H1 (cell line): ENCODE data around the gene TRAPPC3. TPM values are rescaled to one million over a fixed set of nuclear protein-coding genes. Genes with fewer than 3 reads are reported as not detected.

ENCODE experiments used
- CTCF ChIA-PET: fragments of 300-600 bp; sonication (Branson Sonifier 250); formaldehyde crosslinking; loops from one replicate; lab custom pipeline; 2021; ENCODE audit not compliant: partially characterized antibody; lab: Charles Lee
- POLR2A ChIA-PET: fragments of 300-600 bp; sonication (Branson Sonifier 250); formaldehyde crosslinking; loops from one replicate; lab custom pipeline; 2021; ENCODE audit warnings: inconsistent platforms; ENCODE audit not compliant: partially characterized antibody; lab: Charles Lee
- DNase-seq, 2 experiments: peaks; one replicate each; pipeline versions ENCODE4 v3.0.0 to v3.0.0-alpha.2; 2010 to 2022; ENCODE audit warnings: low spot score in 2 of 2, low read depth in 1 of 2, mixed read lengths in 1 of 2
- FAIRE-seq: peaks from 2 replicates; lab custom pipeline; 2011; peaks lifted over from hg19 to GRCh38; lab: Jason Lieb, UNC
- H2AFZ ChIP-seq: 2 replicates; pipeline ENCODE4 v1.8.1; 2012; ENCODE audit warnings: low read length, inconsistent platforms
- H2AK5ac ChIP-seq: 2 replicates; pipeline ENCODE4 v1.6.1; 2013; ENCODE audit warnings: low read depth, low read length
- H2BK120ac ChIP-seq: replicated peaks from 2 replicates; pipeline ENCODE3; 2013; ENCODE audit warnings: low read depth, low read length, inconsistent platforms
- H2BK12ac ChIP-seq: 2 replicates; pipeline ENCODE4 v1.6.1; 2013; ENCODE audit warnings: low read depth, low read length
- H2BK15ac ChIP-seq: 2 replicates; pipeline ENCODE4 v1.6.1; 2013; ENCODE audit warnings: low read length
- H2BK20ac ChIP-seq: 2 replicates; pipeline ENCODE4 v1.6.1; 2013; ENCODE audit warnings: low read length
- H2BK5ac ChIP-seq: 2 replicates; pipeline ENCODE4 v1.6.1; 2013; ENCODE audit warnings: low read depth, low read length
- H3K14ac ChIP-seq: 2 replicates; pipeline ENCODE4 v1.6.1; 2013; ENCODE audit warnings: inconsistent platforms; ENCODE audit not compliant: insufficient read length
- H3K18ac ChIP-seq: 2 replicates; pipeline ENCODE4 v1.6.1; 2013; ENCODE audit warnings: low read length; ENCODE audit errors: extremely low read depth
- H3K23ac ChIP-seq: 2 replicates; pipeline ENCODE4 v1.6.1; 2013; ENCODE audit warnings: inconsistent platforms; ENCODE audit not compliant: insufficient read length
- H3K23me2 ChIP-seq: 2 replicates; pipeline ENCODE4 v1.6.1; 2013; ENCODE audit warnings: low read depth, low read length
- H3K27ac ChIP-seq: 2 replicates; pipeline ENCODE4 v1.6.1; 2011; ENCODE audit warnings: low read depth, low read length, inconsistent platforms
- H3K27me3 ChIP-seq, 4 experiments: replicated peaks in 1 of 4; 1 replicate in 1 of 4; 2 replicates in 3 of 4; pipeline versions ENCODE4 v1.6.1 to v1.8.1; 2011 to 2013; ENCODE audit warnings: low read length in 3 of 4, mild to moderate bottlenecking in 3 of 4, inconsistent platforms in 2 of 4, mixed read lengths in 2 of 4, moderate library complexity in 1 of 4; ENCODE audit not compliant: control insufficient read depth in 3 of 4, insufficient read depth in 3 of 4; ENCODE audit errors: extremely low read depth in 1 of 4
- H3K36me3 ChIP-seq, 4 experiments: 2 replicates each; pipeline versions ENCODE4 v1.6.1 to v1.8.1; 2011 to 2013; ENCODE audit warnings: mild to moderate bottlenecking in 4 of 4, low read length in 3 of 4, moderate library complexity in 2 of 4, control low read depth in 1 of 4, inconsistent platforms in 1 of 4; ENCODE audit not compliant: insufficient read depth in 4 of 4, control insufficient read depth in 2 of 4
- H3K4ac ChIP-seq: replicated peaks from 2 replicates; pipeline ENCODE3; 2013; ENCODE audit warnings: low read length, low read depth, mixed read lengths, inconsistent platforms; ENCODE audit not compliant: insufficient read length
- H3K4me1 ChIP-seq, 4 experiments: replicated peaks in 1 of 4; 1 replicate in 1 of 4; 2 replicates in 3 of 4; pipeline versions ENCODE4 v1.6.1 to v1.8.1; 2011 to 2013; ENCODE audit warnings: low read length in 3 of 4, inconsistent platforms in 2 of 4, mixed read lengths in 1 of 4; ENCODE audit not compliant: insufficient read depth in 4 of 4, control insufficient read depth in 3 of 4
- H3K4me2 ChIP-seq, 2 experiments: 2 replicates each; pipeline versions ENCODE4 v1.6.1 to v1.8.1; 2011 to 2013; ENCODE audit warnings: low read depth in 2 of 2, low read length in 2 of 2, control low read depth in 1 of 2, inconsistent platforms in 1 of 2, mild to moderate bottlenecking in 1 of 2; ENCODE audit not compliant: insufficient read depth in 1 of 2
- H3K4me3 ChIP-seq, 4 experiments: fragments of 200-600, 300-600 bp in 1 of 4; sonication (generic), shearing (Covaris generic), sonication (Bioruptor Twin) in 1 of 4; 2 replicates each; pipeline versions ENCODE4 v1.5.1 to v1.8.1; 2011 to 2016; ENCODE audit warnings: low read length in 4 of 4, low read depth in 3 of 4, control low read depth in 2 of 4, inconsistent platforms in 2 of 4, mild to moderate bottlenecking in 2 of 4, mixed read lengths in 1 of 4, moderate library complexity in 1 of 4; ENCODE audit not compliant: insufficient read depth in 2 of 4; ENCODE audit errors: extremely low read depth in 1 of 4
- H3K56ac ChIP-seq: replicated peaks from 2 replicates; pipeline ENCODE3; 2013; ENCODE audit warnings: low read depth, mild to moderate bottlenecking, mixed read lengths, low read length, inconsistent platforms; ENCODE audit not compliant: insufficient read length
- H3K79me1 ChIP-seq: 2 replicates; pipeline ENCODE4 v1.6.1; 2013; ENCODE audit warnings: low read depth, low read length, control low read depth
- H3K79me2 ChIP-seq, 2 experiments: 2 replicates each; pipeline versions ENCODE4 v1.6.1 to v1.8.1; 2012 to 2013; ENCODE audit warnings: low read length in 2 of 2, mild to moderate bottlenecking in 2 of 2, inconsistent platforms in 1 of 2; ENCODE audit not compliant: insufficient read depth in 2 of 2, control insufficient read depth in 1 of 2
- H3K9ac ChIP-seq, 4 experiments: replicated peaks in 1 of 4; 1 replicate in 1 of 4; 2 replicates in 3 of 4; pipeline versions ENCODE4 v1.6.1 to v1.8.1; 2011 to 2013; ENCODE audit warnings: low read depth in 3 of 4, low read length in 3 of 4, control low read depth in 2 of 4, mild to moderate bottlenecking in 2 of 4, moderate library complexity in 2 of 4, inconsistent platforms in 1 of 4; ENCODE audit errors: extremely low read depth in 1 of 4
- H3K9me3 ChIP-seq, 2 experiments: 2 replicates each; pipeline versions ENCODE4 v1.6.1 to v1.8.1; 2012 to 2013; ENCODE audit warnings: mild to moderate bottlenecking in 2 of 2, moderate library complexity in 2 of 2, control low read depth in 1 of 2, inconsistent platforms in 1 of 2, low read depth in 1 of 2, low read length in 1 of 2, mixed read lengths in 1 of 2; ENCODE audit not compliant: insufficient read depth in 2 of 2
- H4K20me1 ChIP-seq, 2 experiments: replicated peaks in 1 of 2; 2 replicates each; pipeline versions ENCODE3 to v1.8.1; 2011 to 2013; ENCODE audit warnings: inconsistent platforms in 2 of 2, low read length in 2 of 2, mild to moderate bottlenecking in 1 of 2; ENCODE audit not compliant: insufficient read depth in 2 of 2, control insufficient read depth in 1 of 2
- H4K5ac ChIP-seq: 2 replicates; pipeline ENCODE4 v1.6.1; 2013; ENCODE audit warnings: low read length, low read depth, mixed read lengths, inconsistent platforms; ENCODE audit not compliant: insufficient read length
- H4K8ac ChIP-seq: 2 replicates; pipeline ENCODE4 v1.8.0; 2013; ENCODE audit warnings: mild to moderate bottlenecking, moderate library complexity, low read length, inconsistent platforms; ENCODE audit not compliant: insufficient read depth; ENCODE audit errors: extremely low read depth
- H4K91ac ChIP-seq: replicated peaks from 2 replicates; pipeline ENCODE3; 2013; ENCODE audit warnings: low read length, mixed read lengths, inconsistent platforms; ENCODE audit not compliant: insufficient read length
- CEBPB ChIP-seq: IDR thresholded peaks from 2 replicates; pipeline ENCODE4 v1.6.1; 2012; ENCODE audit warnings: low read depth, low read length
- JUN ChIP-seq: IDR thresholded peaks from 2 replicates; pipeline ENCODE4 v1.6.1; 2011; ENCODE audit warnings: low read depth, mild to moderate bottlenecking, improper control_type of control experiment, low read length
- POLR2AphosphoS5 ChIP-seq: IDR thresholded peaks from 2 replicates; pipeline ENCODE4 v1.6.1; 2011; ENCODE audit warnings: low read depth, low read length
- SAP30 ChIP-seq: fragments of 300-600 bp; sonication (generic); IDR thresholded peaks from 2 replicates; pipeline ENCODE4 v1.7.1; 2012; ENCODE audit warnings: low read length, moderate library complexity, mild to moderate bottlenecking, inconsistent platforms; ENCODE audit not compliant: insufficient read depth, insufficient replicate concordance
- TAF1 ChIP-seq: IDR thresholded peaks from 2 replicates; pipeline ENCODE4 v1.6.1; 2011; ENCODE audit warnings: mild to moderate bottlenecking, low read depth, low read length
- YY1 ChIP-seq: IDR thresholded peaks from 2 replicates; pipeline ENCODE4 v1.6.1; 2011; ENCODE audit warnings: low read depth, mild to moderate bottlenecking, low read length
- WGBS, 2 experiments: shearing (Covaris generic) in 1 of 2; methylation state at CpG; one replicate each; pipeline versions ENCODE4 v1.1.6 to v1.1.7; 2013 to 2015; ENCODE audit warnings: low lambda C conversion rate in 2 of 2, mixed read lengths in 2 of 2, inconsistent platforms in 1 of 2, low coverage in 1 of 2, missing lambda C conversion rate in 1 of 2; ENCODE audit not compliant: insufficient replicate concordance in 2 of 2, insufficient coverage in 1 of 2, insufficient read length in 1 of 2; ENCODE audit errors: extremely low coverage in 1 of 2, missing lambda C conversion rate in 1 of 2; 5-methylcytosine and 5-hydroxymethylcytosine counted together
- polyA plus RNA-seq, 7 experiments: library from polyadenylated mRNA; depleted of rRNA in 3 of 7; stranded (reverse) in 5 of 7; unstranded in 2 of 7; fragments of >200 nt in 5 of 7; fragments of 200-250 nt in 2 of 7; gene quantifications; 1 replicate in 5 of 7; 2 replicates in 1 of 7; 4 replicates in 1 of 7; pipeline versions ENCODE4 v1.2.1 to v1.2.3, GENCODE V29; 2011 to 2013; ENCODE audit warnings: missing spikeins in 2 of 7, mixed read lengths in 2 of 7
- total RNA-seq: library from RNA; stranded (reverse); fragmentation: NEBNext Ultra II Directional; extraction: Animal tissue kit (Norgen Biotek cat#: 25700); gene quantifications from 2 replicates; pipeline ENCODE4 v1.2.1, GENCODE V29; 2021

TRAPPC3 gene
- total and polyA plus RNA-seq, 2 of the 8 experiments (the other 6 are each of a cell fraction or from before 2014, with no cell fraction given) = 47.8 to 51.0 TPM

GRCh38 chr1:36089393-36090121 is 59.7 kb downstream of the TRAPPC3 start:
- Histone ChIP-seq H3K27me3 (peaks cover 0 to 3% (median 0%) of the 10 kb centered on the region in 4 experiments; a peak in 2 of 7 replicates), H3K4ac (no peak overlapping the region), H3K79me1 (peaks cover 5% of the 10 kb centered on the region; the same call in 1 of the 2 replicates), H3K56ac (no peak overlapping the region), H3K27ac (peak overlapping the region; percentile 36; the same call in 1 of the 2 replicates), H3K14ac (no peak overlapping the region), H2BK20ac (no peak overlapping the region), H2AK5ac (no peak overlapping the region), H4K91ac (no peak overlapping the region), H2BK5ac (no peak overlapping the region), H2AFZ (no peak overlapping the region), H3K4me2 (peak overlapping the region; percentile 92 to 94), H3K23me2 (peaks cover 8% of the 10 kb centered on the region; the same call in 1 of the 2 replicates), H3K4me3 (peak overlapping the region; percentile 70 to 94 (median 81)), H4K5ac (no peak overlapping the region), H3K36me3 (peaks cover 20 to 33% (median 30%) of the 10 kb centered on the region in 4 experiments), H3K9me3 (no peaks in the 10 kb centered on the region), H3K79me2 (peaks cover 0 to 15% of the 10 kb centered on the region in 2 experiments; a peak in 2 of 4 replicates), H2BK12ac (no peak overlapping the region), H4K8ac (no peak overlapping the region), H3K9ac (peak overlapping the region; percentile 76 to 91 (median 82)), H3K18ac (no peak overlapping the region), H2BK120ac (no peak overlapping the region), H4K20me1 (peaks cover 0 to 10% of the 10 kb centered on the region in 2 experiments), H3K23ac (no peak overlapping the region), H3K4me1 (peaks cover 0 to 15% (median 11%) of the 10 kb centered on the region in 4 experiments; a peak in 5 of 7 replicates), H2BK15ac (no peak overlapping the region)
- ChIA-PET POLR2A (no interaction called here), CTCF (interaction anchor here (1.5 to 32.6 kb wide), 2 partner anchors 48 to 59 kb away, joined by 4 to 738 read pairs; partner anchors contain the start of gene TRAPPC3)
- TF ChIP-seq SAP30 (peak; percentile 68), POLR2AphosphoS5 (peak; percentile 38; the same call in 1 of the 2 replicates), YY1 (no peak), CEBPB (no peak), JUN (no peak), TAF1 (peak; percentile 33; the same call in 1 of the 2 replicates)
- FAIRE-seq = no peak
- DNase-seq = no peak
- 24% methylated on average over 31 of the region's 32 CpGs; no CpG with 5 or more reads in 1 of the 2 experiments for WGBS, 2 experiments
